ENCODE results near the gene STAB1.

DNA sequence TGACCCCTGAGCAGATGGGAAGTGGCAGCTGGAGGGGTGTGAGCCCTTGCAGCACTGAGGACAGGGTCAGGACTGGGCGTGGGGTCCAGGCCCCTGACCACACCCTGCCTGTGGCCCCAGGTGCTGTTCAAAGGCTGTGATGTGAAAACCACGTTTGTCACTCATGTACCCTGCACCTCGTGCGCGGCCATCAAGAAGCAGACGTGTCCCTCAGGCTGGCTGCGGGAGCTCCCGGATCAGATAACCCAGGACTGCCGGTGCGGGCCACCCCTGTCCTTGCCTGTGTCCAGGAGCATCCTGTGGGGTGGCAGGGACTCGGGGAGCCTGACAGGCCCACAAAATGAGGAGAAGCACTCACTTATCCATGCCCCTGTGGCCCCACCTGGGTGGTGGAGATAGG lies 5.9 kb downstream of the STAB1 start:
- no peak for TF ChIP-seq EZH2 (IDR thresholded peaks at IDR 0.05; ENCODE audit: insufficient read depth, poor library complexity, severe bottlenecking)
- TF ChIP-seq EZH2phosphoT487 (IDR thresholded peaks at IDR 0.05; ENCODE audit: insufficient read depth, low read depth): no peak
